CD8-positive, alpha-beta memory T cell (primary cell): ENCODE data around the gene NTNG1. TPM values are rescaled to one million over a fixed set of nuclear protein-coding genes. Genes with fewer than 3 reads are reported as not detected.

Experiments
- CTCF ChIA-PET: fragments of 350-600 bp; sonication (Branson Sonifier 250); formaldehyde crosslinking; loops from one replicate; lab custom pipeline; 2021; ENCODE audit warnings: antibody characterized with exemption; lab: Charles Lee
- POLR2A ChIA-PET: fragments of 350-600 bp; sonication (Branson Sonifier 250); formaldehyde crosslinking; loops from one replicate; lab custom pipeline; 2021; ENCODE audit warnings: antibody characterized with exemption; lab: Charles Lee
- DNase-seq, 5 donors: peaks; one replicate each; pipeline versions ENCODE4 v3.0.0 to v3.0.0-alpha.2; 2020 to 2022; ENCODE audit warnings: mixed read lengths in 1 of 5
- H3K27ac ChIP-seq: one replicate; pipeline ENCODE4 v1.7.0; 2013; ENCODE audit warnings: low read depth, mild to moderate bottlenecking, low read length, moderate library complexity
- H3K27me3 ChIP-seq: 2 replicates; pipeline ENCODE4 v1.7.0; 2013; ENCODE audit warnings: low read length, mild to moderate bottlenecking; ENCODE audit not compliant: insufficient read depth, poor library complexity, severe bottlenecking
- H3K36me3 ChIP-seq: 2 replicates; pipeline ENCODE4 v1.7.0; 2013; ENCODE audit warnings: mild to moderate bottlenecking, low read length, moderate library complexity; ENCODE audit not compliant: insufficient read depth
- H3K4me1 ChIP-seq: 2 replicates; pipeline ENCODE4 v1.7.0; 2013; ENCODE audit warnings: mild to moderate bottlenecking, low read length, moderate library complexity; ENCODE audit not compliant: insufficient read depth
- H3K4me3 ChIP-seq: 2 replicates; pipeline ENCODE4 v1.7.0; 2013; ENCODE audit warnings: mild to moderate bottlenecking, low read length
- H3K9me3 ChIP-seq: 2 replicates; pipeline ENCODE4 v1.7.0; 2013; ENCODE audit warnings: mild to moderate bottlenecking, low read length
- H3K27ac Mint-ChIP-seq, 8 donors: one replicate each; pipeline ENCODE4 v1.8.0; 2020 to 2021; ENCODE audit warnings: mixed read lengths in 8 of 8, mild to moderate bottlenecking in 6 of 8, inconsistent platforms in 3 of 8, moderate library complexity in 3 of 8
- H3K27me3 Mint-ChIP-seq, 2 donors: one replicate each; pipeline ENCODE4 v1.8.0; 2020 to 2021; ENCODE audit warnings: mixed read lengths in 2 of 2, mild to moderate bottlenecking in 1 of 2, moderate library complexity in 1 of 2
- H3K36me3 Mint-ChIP-seq, 3 donors: one replicate each; pipeline ENCODE4 v1.8.0; 2020 to 2021; ENCODE audit warnings: mixed read lengths in 3 of 3, inconsistent platforms in 1 of 3, mild to moderate bottlenecking in 1 of 3
- H3K4me1 Mint-ChIP-seq, 3 donors: one replicate each; pipeline ENCODE4 v1.8.0; 2020 to 2021; ENCODE audit warnings: mixed read lengths in 3 of 3, inconsistent platforms in 1 of 3, mild to moderate bottlenecking in 1 of 3
- H3K4me3 Mint-ChIP-seq, 7 donors: one replicate each; pipeline ENCODE4 v1.8.0; 2020 to 2021; ENCODE audit warnings: mixed read lengths in 7 of 7, mild to moderate bottlenecking in 6 of 7, moderate library complexity in 4 of 7, inconsistent platforms in 2 of 7
- H3K9me3 Mint-ChIP-seq, 5 donors: one replicate each; pipeline ENCODE4 v1.8.0; 2020 to 2022; ENCODE audit warnings: mixed read lengths in 5 of 5, mild to moderate bottlenecking in 3 of 5, moderate library complexity in 2 of 5, inconsistent platforms in 1 of 5
- polyA plus RNA-seq: library from polyadenylated mRNA; unstranded; fragments of 300-500 nt; fragmentation: Illumina TruSeq; gene quantifications from one replicate; pipeline ENCODE4 v1.2.3, GENCODE V29; 2021
- total RNA-seq, 2 experiments: library from RNA; stranded (reverse); gene quantifications; one replicate each; pipeline ENCODE4 v1.2.3, GENCODE V29; 2021

Gene NTNG1
- total and polyA plus RNA-seq, 3 experiments from 2014 or later = not detected

GRCh38 chr1:107481756-107482384 lies 341.0 kb downstream of the NTNG1 start:
- Mint-ChIP-seq H3K4me3 (no peak overlapping the region), H3K36me3 (no peaks in the 10 kb centered on the region), H3K27ac (no peak overlapping the region), H3K27me3 (peaks cover 13 to 33% of the 10 kb centered on the region in 2 donors), H3K9me3 (no peaks in the 10 kb centered on the region), H3K4me1 (peaks cover 0 to 6% (median 2%) of the 10 kb centered on the region in 3 donors)
- no peak for DNase-seq
- H3K9me3 ChIP-seq = no peaks in the 10 kb centered on the region
- ChIA-PET POLR2A (no interaction called here), CTCF (no interaction called here)
- H3K4me3 ChIP-seq = no peak overlapping the region
- no peaks in the 10 kb centered on the region for H3K4me1 ChIP-seq
- H3K36me3 ChIP-seq = no peaks in the 10 kb centered on the region
- no peak overlapping the region for H3K27ac ChIP-seq
- H3K27me3 ChIP-seq = peaks cover 5% of the 10 kb centered on the region

- CTCF ChIA-PET = no interaction called here
- POLR2A ChIA-PET = no interaction called here
- Histone ChIP-seq H3K36me3 (no peaks in the 10 kb centered on the region), H3K4me1 (no peaks in the 10 kb centered on the region), H3K9me3 (no peaks in the 10 kb centered on the region), H3K27me3 (peaks cover 5% of the 10 kb centered on the region), H3K4me3 (no peak overlapping the region), H3K27ac (no peak overlapping the region)
- H3K36me3 Mint-ChIP-seq = no peaks in the 10 kb centered on the region
- H3K9me3 Mint-ChIP-seq = no peaks in the 10 kb centered on the region
- DNase-seq = no peak
- H3K4me1 Mint-ChIP-seq = peaks cover 0 to 6% (median 2%) of the 10 kb centered on the region in 3 donors
- H3K27me3 Mint-ChIP-seq = peaks cover 15 to 33% of the 10 kb centered on the region in 2 donors
- no peak overlapping the region for H3K4me3 Mint-ChIP-seq
- no peak overlapping the region for H3K27ac Mint-ChIP-seq
These were observed 343.1 kb downstream of the NTNG1 start for GRCh38 chr1:107483949-107484348.

GRCh38 chr1:107486349-107486748 lies 345.5 kb downstream of the NTNG1 start:
- Mint-ChIP-seq H3K27ac (no peak overlapping the region), H3K4me1 (no peaks in the 10 kb centered on the region), H3K27me3 (peaks cover 4 to 15% of the 10 kb centered on the region in 2 donors), H3K36me3 (no peaks in the 10 kb centered on the region), H3K9me3 (no peaks in the 10 kb centered on the region), H3K4me3 (no peak overlapping the region)
- ChIA-PET POLR2A (no interaction called here), CTCF (no interaction called here)
- Histone ChIP-seq H3K9me3 (no peaks in the 10 kb centered on the region), H3K27me3 (no peaks in the 10 kb centered on the region), H3K4me1 (no peaks in the 10 kb centered on the region), H3K27ac (no peak overlapping the region), H3K36me3 (no peaks in the 10 kb centered on the region), H3K4me3 (no peak overlapping the region)
- no peak for DNase-seq

- Mint-ChIP-seq H3K27me3 (peaks cover 4 to 8% of the 10 kb centered on the region in 2 donors), H3K36me3 (no peaks in the 10 kb centered on the region), H3K4me3 (no peak overlapping the region), H3K9me3 (no peaks in the 10 kb centered on the region), H3K4me1 (no peaks in the 10 kb centered on the region), H3K27ac (no peak overlapping the region)
- Histone ChIP-seq H3K4me3 (no peak overlapping the region), H3K4me1 (no peaks in the 10 kb centered on the region), H3K9me3 (no peaks in the 10 kb centered on the region), H3K36me3 (no peaks in the 10 kb centered on the region), H3K27me3 (no peaks in the 10 kb centered on the region), H3K27ac (no peak overlapping the region)
- ChIA-PET POLR2A (no interaction called here), CTCF (no interaction called here)
- no peak for DNase-seq
These were observed 346.7 kb downstream of the NTNG1 start for GRCh38 chr1:107487506-107487905.

GRCh38 chr1:107491582-107491981 lies 350.7 kb downstream of the NTNG1 start:
- H3K27ac Mint-ChIP-seq = no peak overlapping the region
- Histone ChIP-seq H3K27ac (no peak overlapping the region), H3K27me3 (no peaks in the 10 kb centered on the region), H3K4me3 (no peak overlapping the region), H3K4me1 (no peaks in the 10 kb centered on the region), H3K9me3 (no peaks in the 10 kb centered on the region), H3K36me3 (no peaks in the 10 kb centered on the region)
- H3K27me3 Mint-ChIP-seq = peaks cover 3 to 8% of the 10 kb centered on the region in 2 donors
- CTCF ChIA-PET = no interaction called here
- no peak for DNase-seq
- no peak overlapping the region for H3K4me3 Mint-ChIP-seq
- POLR2A ChIA-PET = no interaction called here
- no peaks in the 10 kb centered on the region for H3K9me3 Mint-ChIP-seq
- no peaks in the 10 kb centered on the region for H3K36me3 Mint-ChIP-seq
- no peaks in the 10 kb centered on the region for H3K4me1 Mint-ChIP-seq

GRCh38 chr1:107493111-107493716 lies 352.4 kb downstream of the NTNG1 start:
- no peak overlapping the region for H3K27ac Mint-ChIP-seq
- no peak for DNase-seq
- CTCF ChIA-PET = no interaction called here
- H3K9me3 ChIP-seq = no peaks in the 10 kb centered on the region
- H3K4me3 ChIP-seq = no peak overlapping the region
- H3K4me3 Mint-ChIP-seq = no peak overlapping the region
- H3K27me3 ChIP-seq = no peaks in the 10 kb centered on the region
- no peak overlapping the region for H3K27ac ChIP-seq
- H3K9me3 Mint-ChIP-seq = no peaks in the 10 kb centered on the region
- no peaks in the 10 kb centered on the region for H3K36me3 ChIP-seq
- peaks cover 3 to 8% of the 10 kb centered on the region in 2 donors for H3K27me3 Mint-ChIP-seq
- no peaks in the 10 kb centered on the region for H3K4me1 ChIP-seq
- H3K36me3 Mint-ChIP-seq = no peaks in the 10 kb centered on the region
- no peaks in the 10 kb centered on the region for H3K4me1 Mint-ChIP-seq
- POLR2A ChIA-PET = no interaction called here

GRCh38 chr1:107494061-107494460 lies 353.2 kb downstream of the NTNG1 start:
- Mint-ChIP-seq H3K9me3 (no peaks in the 10 kb centered on the region), H3K27me3 (peaks cover 2 to 8% of the 10 kb centered on the region in 2 donors), H3K4me1 (peaks cover 0 to 3% (median 0%) of the 10 kb centered on the region in 3 donors), H3K4me3 (no peak overlapping the region), H3K27ac (no peak overlapping the region), H3K36me3 (no peaks in the 10 kb centered on the region)
- H3K36me3 ChIP-seq = no peaks in the 10 kb centered on the region
- H3K27ac ChIP-seq = no peak overlapping the region
- H3K4me3 ChIP-seq = no peak overlapping the region
- H3K27me3 ChIP-seq = no peaks in the 10 kb centered on the region
- no peaks in the 10 kb centered on the region for H3K4me1 ChIP-seq
- no peaks in the 10 kb centered on the region for H3K9me3 ChIP-seq
- no peak for DNase-seq
- CTCF ChIA-PET = no interaction called here
- POLR2A ChIA-PET = no interaction called here

- Histone ChIP-seq H3K9me3 (no peaks in the 10 kb centered on the region), H3K27ac (no peak overlapping the region), H3K27me3 (no peaks in the 10 kb centered on the region), H3K36me3 (no peaks in the 10 kb centered on the region), H3K4me3 (no peak overlapping the region), H3K4me1 (no peaks in the 10 kb centered on the region)
- Mint-ChIP-seq H3K27ac (no peak overlapping the region), H3K4me3 (no peak overlapping the region), H3K9me3 (no peaks in the 10 kb centered on the region), H3K27me3 (peaks cover 2 to 8% of the 10 kb centered on the region in 2 donors), H3K4me1 (peaks cover 0 to 4% (median 0%) of the 10 kb centered on the region in 3 donors), H3K36me3 (peaks cover 0 to 3% (median 0%) of the 10 kb centered on the region in 3 donors)
- ChIA-PET POLR2A (no interaction called here), CTCF (no interaction called here)
- no peak for DNase-seq
These were observed 355.2 kb downstream of the NTNG1 start for GRCh38 chr1:107496002-107496401.
